Lung (tissue), 16 donors: Measurements from ENCODE around the gene OR4C11. TPM values are rescaled to one million over a fixed set of nuclear protein-coding genes. Genes with fewer than 3 reads are reported as not detected.

ENCODE experiments used
- ATAC-seq: fragments of 200-7000 bp; cut with Tn5 transposase; one replicate; pipeline ENCODE4 v1.9.1; 2020; ENCODE audit warnings: moderate number of reproducible peaks; ENCODE audit not compliant: insufficient read depth, low FRiP score
- DNase-seq, 3 donors: peaks; one replicate each; pipeline ENCODE4 v3.0.0-alpha.2; 2013 to 2017
- H3K27ac ChIP-seq, 2 donors: one replicate each; pipeline ENCODE4 v1.5.1; 2013; ENCODE audit warnings: mild to moderate bottlenecking in 2 of 2, moderate library complexity in 2 of 2, control low read depth in 1 of 2, inconsistent platforms in 1 of 2, low read depth in 1 of 2, low read length in 1 of 2
- H3K27me3 ChIP-seq, 3 donors: one replicate each; pipeline ENCODE4 v1.5.1; 2013; ENCODE audit warnings: low read length in 2 of 3; ENCODE audit not compliant: control insufficient read depth in 3 of 3, insufficient read depth in 3 of 3
- H3K36me3 ChIP-seq, 4 donors: one replicate each; pipeline ENCODE4 v1.5.1; 2013; ENCODE audit warnings: low read length in 4 of 4, mild to moderate bottlenecking in 1 of 4, moderate library complexity in 1 of 4; ENCODE audit not compliant: control insufficient read depth in 4 of 4, insufficient read depth in 4 of 4
- H3K4me1 ChIP-seq, 5 donors: one replicate each; pipeline ENCODE4 v1.5.1; 2013; ENCODE audit warnings: low read length in 5 of 5, mild to moderate bottlenecking in 2 of 5, moderate library complexity in 1 of 5; ENCODE audit not compliant: control insufficient read depth in 5 of 5, insufficient read depth in 5 of 5
- H3K4me3 ChIP-seq: one replicate; pipeline ENCODE4 v1.5.1; 2013; ENCODE audit warnings: mild to moderate bottlenecking, control low read depth, moderate library complexity
- H3K9ac ChIP-seq, 2 donors: one replicate each; pipeline ENCODE4 v1.5.1; 2013; ENCODE audit warnings: low read length in 2 of 2, control low read depth in 1 of 2; ENCODE audit not compliant: insufficient read depth in 1 of 2
- H3K9me3 ChIP-seq, 4 donors: one replicate each; pipeline ENCODE4 v1.5.1; 2013; ENCODE audit warnings: low read length in 3 of 4, mild to moderate bottlenecking in 1 of 4, moderate library complexity in 1 of 4; ENCODE audit not compliant: control insufficient read depth in 4 of 4, insufficient read depth in 3 of 4
- WGBS, 2 donors: extraction: QIAGEN DNeasy Blood & Tissue Kit; methylation state at CpG; one replicate each; pipeline ENCODE4 v1.1.7; 2013; 5-methylcytosine and 5-hydroxymethylcytosine counted together
- long read RNA-seq, 5 donors: transcript quantifications; one replicate each; lab custom pipeline, GENCODE V29; 2026
- polyA plus RNA-seq, 2 donors: library from polyadenylated mRNA; stranded (reverse); fragments of 200-250 nt; gene quantifications; one replicate each; pipeline ENCODE4 v1.2.1, GENCODE V29; 2013
- total RNA-seq, 2 donors: library from RNA; depleted of rRNA in 1 of 2; stranded (reverse); fragments of >200 nt in 1 of 2; gene quantifications; one replicate each; pipeline ENCODE4 v1.2.1, GENCODE V29; 2014 to 2021
- TF ChIP-seq, protein P1 (sequence below): IDR thresholded peaks from 2 replicates; pipeline ENCODE4 v1.5.1; 2012; ENCODE audit warnings: mild to moderate bottlenecking; ENCODE audit errors: control extremely low read depth, extremely low read depth
- donor health status: control.
- donor health status: control.
- donor health status: Bipolar disorder and iron deficiency.
- donor health status: healthy.
- donor health status: DM: yes; HTN: yes; CAD: no.

OR4C11 gene
- total RNA-seq (not detected), polyA plus RNA-seq (not detected)
- long read RNA-seq, donor 1 = 0 reads
- long read RNA-seq, donor 2 = 0 reads
- long read RNA-seq, donor 3 = 0 reads
- long read RNA-seq, donor 4 = 0 reads
- long read RNA-seq, donor 5 = 0 reads

DNA sequence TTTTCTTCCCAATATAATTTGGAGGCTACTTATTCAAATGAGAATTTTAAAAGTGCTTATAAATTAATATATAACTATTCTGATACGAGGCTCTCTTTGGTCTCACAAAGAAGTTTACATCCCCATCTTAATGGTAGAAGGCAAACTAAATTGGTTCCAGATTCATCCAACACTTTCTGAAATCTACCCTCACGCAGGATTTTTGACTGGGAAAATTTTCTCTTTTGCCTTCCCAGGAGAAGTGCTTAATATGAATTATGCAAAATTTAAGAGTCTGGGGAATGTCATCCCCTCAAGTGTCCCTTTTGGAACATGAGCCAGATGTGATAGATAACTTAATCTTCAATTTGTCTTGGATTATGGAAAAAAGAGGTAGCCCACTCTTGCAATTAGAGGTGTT lies at the start of gene OR4C11:
OR4C11 (minus strand) TSS at position 101 of the 400 bp plus-strand sequence. CDS start 3,272 bp downstream, outside the sequence.
- 38 to 56% methylated on average over 2 of the region's 2 CpGs for WGBS, 2 donors
- ATAC-seq = no peak
- Histone ChIP-seq H3K36me3 (no peaks in the 10 kb centered on the region), H3K27ac (no peak within 1 kb of the TSS), H3K9me3 (peaks cover 0 to 5% (median 0%) of the 10 kb centered on the region in 4 donors), H3K4me3 (no peak within 1 kb of the TSS), H3K27me3 (no peaks in the 10 kb centered on the region), H3K9ac (no peak within 1 kb of the TSS), H3K4me1 (no peaks in the 10 kb centered on the region)
- TF ChIP-seq, protein P1, sequence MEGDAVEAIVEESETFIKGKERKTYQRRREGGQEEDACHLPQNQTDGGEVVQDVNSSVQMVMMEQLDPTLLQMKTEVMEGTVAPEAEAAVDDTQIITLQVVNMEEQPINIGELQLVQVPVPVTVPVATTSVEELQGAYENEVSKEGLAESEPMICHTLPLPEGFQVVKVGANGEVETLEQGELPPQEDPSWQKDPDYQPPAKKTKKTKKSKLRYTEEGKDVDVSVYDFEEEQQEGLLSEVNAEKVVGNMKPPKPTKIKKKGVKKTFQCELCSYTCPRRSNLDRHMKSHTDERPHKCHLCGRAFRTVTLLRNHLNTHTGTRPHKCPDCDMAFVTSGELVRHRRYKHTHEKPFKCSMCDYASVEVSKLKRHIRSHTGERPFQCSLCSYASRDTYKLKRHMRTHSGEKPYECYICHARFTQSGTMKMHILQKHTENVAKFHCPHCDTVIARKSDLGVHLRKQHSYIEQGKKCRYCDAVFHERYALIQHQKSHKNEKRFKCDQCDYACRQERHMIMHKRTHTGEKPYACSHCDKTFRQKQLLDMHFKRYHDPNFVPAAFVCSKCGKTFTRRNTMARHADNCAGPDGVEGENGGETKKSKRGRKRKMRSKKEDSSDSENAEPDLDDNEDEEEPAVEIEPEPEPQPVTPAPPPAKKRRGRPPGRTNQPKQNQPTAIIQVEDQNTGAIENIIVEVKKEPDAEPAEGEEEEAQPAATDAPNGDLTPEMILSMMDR = no peak
- no peak for DNase-seq

DNA sequence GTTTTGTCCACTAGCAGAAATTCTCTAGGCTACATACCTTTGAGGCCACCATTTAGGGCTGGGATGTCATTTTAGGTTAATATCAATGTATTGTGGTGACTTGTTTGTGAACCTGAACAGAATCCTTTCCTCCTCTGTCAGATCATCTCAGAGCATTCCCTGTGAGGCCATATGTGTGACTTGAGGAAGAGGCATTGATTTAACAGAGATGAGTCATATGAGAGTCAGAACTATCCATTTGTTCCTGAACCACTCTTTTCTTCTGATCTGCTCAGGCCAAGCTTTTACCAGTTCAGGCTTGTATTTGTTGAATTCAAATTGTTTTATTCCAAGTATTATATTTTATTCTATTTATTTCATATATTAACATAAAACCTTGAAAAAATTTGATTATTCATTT lies 47.7 kb upstream of the OR4C11 start:
- H3K9ac ChIP-seq = no peak overlapping the region
- DNase-seq (no peak), ATAC-seq (no peak)
- no peaks in the 10 kb centered on the region for H3K27me3 ChIP-seq
- H3K4me3 ChIP-seq = no peak overlapping the region
- no peaks in the 10 kb centered on the region for H3K36me3 ChIP-seq
- peaks cover 0 to 14% (median 2%) of the 10 kb centered on the region in 4 donors for H3K9me3 ChIP-seq
- TF ChIP-seq, protein P1 = no peak
- H3K27ac ChIP-seq = no peak overlapping the region
- no peaks in the 10 kb centered on the region for H3K4me1 ChIP-seq

DNA sequence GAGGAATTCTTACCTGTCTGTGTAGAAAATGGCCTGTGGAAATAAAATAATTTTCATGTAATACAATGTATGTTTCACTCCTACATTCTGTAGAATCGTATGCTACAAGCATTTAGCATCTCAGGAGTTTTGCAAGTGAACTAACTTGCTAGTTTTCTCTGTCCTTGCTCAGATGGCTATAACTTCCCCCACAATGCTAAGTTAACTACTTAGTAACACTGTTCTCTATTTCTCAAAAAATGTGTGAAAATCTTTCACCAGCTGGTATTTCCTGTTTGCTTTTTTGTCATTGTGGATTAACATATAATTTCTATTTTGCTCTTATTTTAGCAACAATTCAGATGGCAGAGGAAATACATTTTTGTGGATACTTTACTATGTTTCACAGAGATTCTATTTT lies 45.1 kb upstream of the OR4C11 start:
- 63 to 77% methylated on average over 1 of the region's 1 CpG for WGBS, 2 donors
- H3K27ac ChIP-seq = no peak overlapping the region
- ATAC-seq (no peak), DNase-seq (no peak)
- TF ChIP-seq, protein P1 = no peak
- H3K27me3 ChIP-seq = no peaks in the 10 kb centered on the region
- peaks cover 0 to 9% (median 0%) of the 10 kb centered on the region in 4 donors for H3K9me3 ChIP-seq
- H3K4me1 ChIP-seq = no peaks in the 10 kb centered on the region
- H3K4me3 ChIP-seq = no peak overlapping the region
- H3K9ac ChIP-seq = no peak overlapping the region
- H3K36me3 ChIP-seq = no peaks in the 10 kb centered on the region

GRCh38 chr11:55648027-55648426 lies 40.6 kb upstream of the OR4C11 start, which contains the start of gene OR4S2:
OR4S2 (plus strand) TSS chr11:55648327; CDS start chr11:55650904, 2,577 bp downstream.
- TF ChIP-seq, protein P1 = no peak
- H3K27ac ChIP-seq = no peak within 1 kb of the TSS
- no peaks in the 10 kb centered on the region for H3K36me3 ChIP-seq
- 70 to 75% methylated on average over 2 of the region's 2 CpGs for WGBS, 2 donors
- H3K4me1 ChIP-seq = no peaks in the 10 kb centered on the region
- DNase-seq (no peak), ATAC-seq (no peak)
- no peak within 1 kb of the TSS for H3K4me3 ChIP-seq
- no peak within 1 kb of the TSS for H3K9ac ChIP-seq
- no peaks in the 10 kb centered on the region for H3K27me3 ChIP-seq
- peaks cover 0 to 12% (median 0%) of the 10 kb centered on the region in 4 donors for H3K9me3 ChIP-seq
